Omental fat pad (tissue), 4 donors: Measurements from ENCODE around the gene NFE2L3. TPM values are rescaled to one million over a fixed set of nuclear protein-coding genes. Genes with fewer than 3 reads are reported as not detected.
"Not testable (repeated sequence)": the region's sequence is repeated elsewhere in the genome, so short reads cannot be mapped to it uniquely, and the experiment has no call there.

Source experiments
- ATAC-seq: fragments of 150-250 bp; one replicate; pipeline ENCODE4 v1.9.1; 2016; ENCODE audit warnings: mild to moderate bottlenecking, moderate library complexity; ENCODE audit not compliant: low FRiP score
- DNase-seq: peaks from one replicate; pipeline ENCODE4 v3.0.0-alpha.2; 2019; ENCODE audit warnings: low spot score
- total RNA-seq, 4 donors: library from RNA; depleted of rRNA; stranded (reverse); fragments of >200 nt; gene quantifications; one replicate each; pipeline ENCODE4 v1.1.0, GENCODE V29; 2016
- TF ChIP-seq, protein P1 (sequence below), 3 donors: fragments of 450-650 bp; IDR thresholded peaks; one replicate each; pipeline ENCODE4 v1.5.1; 2016 to 2017; ENCODE audit warnings: antibody characterized with exemption in 3 of 3, mild to moderate bottlenecking in 3 of 3, moderate library complexity in 2 of 3

Gene NFE2L3
- total RNA-seq, 4 donors from 2014 or later: 3.9 to 12.1 (median 5.3) TPM

DNA sequence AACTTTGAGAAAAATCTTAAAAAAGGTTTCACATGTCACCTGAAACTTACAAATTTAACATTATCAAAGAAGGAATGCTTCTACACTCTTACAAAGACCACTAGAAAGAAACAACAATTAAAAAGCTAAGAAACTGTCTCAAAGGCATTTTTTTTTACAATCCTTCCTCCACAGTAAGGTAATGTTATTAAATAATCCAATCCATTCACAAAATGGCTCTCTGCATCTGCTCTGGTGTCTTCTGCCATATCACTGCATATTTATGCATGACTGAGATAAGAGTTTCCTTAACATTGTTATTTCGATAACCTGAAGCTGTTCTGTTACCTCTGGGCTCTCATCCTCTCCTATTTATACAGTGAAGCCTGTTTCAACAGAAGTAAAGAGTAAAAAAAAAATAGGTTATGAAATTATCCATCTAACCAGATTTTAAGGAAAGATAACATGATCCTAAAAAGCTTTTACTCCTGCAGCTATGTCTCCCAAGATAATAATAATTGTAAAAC is 40.0 kb downstream of the NFE2L3 start:
- TF ChIP-seq, protein P1, sequence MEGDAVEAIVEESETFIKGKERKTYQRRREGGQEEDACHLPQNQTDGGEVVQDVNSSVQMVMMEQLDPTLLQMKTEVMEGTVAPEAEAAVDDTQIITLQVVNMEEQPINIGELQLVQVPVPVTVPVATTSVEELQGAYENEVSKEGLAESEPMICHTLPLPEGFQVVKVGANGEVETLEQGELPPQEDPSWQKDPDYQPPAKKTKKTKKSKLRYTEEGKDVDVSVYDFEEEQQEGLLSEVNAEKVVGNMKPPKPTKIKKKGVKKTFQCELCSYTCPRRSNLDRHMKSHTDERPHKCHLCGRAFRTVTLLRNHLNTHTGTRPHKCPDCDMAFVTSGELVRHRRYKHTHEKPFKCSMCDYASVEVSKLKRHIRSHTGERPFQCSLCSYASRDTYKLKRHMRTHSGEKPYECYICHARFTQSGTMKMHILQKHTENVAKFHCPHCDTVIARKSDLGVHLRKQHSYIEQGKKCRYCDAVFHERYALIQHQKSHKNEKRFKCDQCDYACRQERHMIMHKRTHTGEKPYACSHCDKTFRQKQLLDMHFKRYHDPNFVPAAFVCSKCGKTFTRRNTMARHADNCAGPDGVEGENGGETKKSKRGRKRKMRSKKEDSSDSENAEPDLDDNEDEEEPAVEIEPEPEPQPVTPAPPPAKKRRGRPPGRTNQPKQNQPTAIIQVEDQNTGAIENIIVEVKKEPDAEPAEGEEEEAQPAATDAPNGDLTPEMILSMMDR (IDR thresholded peaks at IDR 0.05): no peak
- DNase-seq: no peak
- ATAC-seq: no peak

DNA sequence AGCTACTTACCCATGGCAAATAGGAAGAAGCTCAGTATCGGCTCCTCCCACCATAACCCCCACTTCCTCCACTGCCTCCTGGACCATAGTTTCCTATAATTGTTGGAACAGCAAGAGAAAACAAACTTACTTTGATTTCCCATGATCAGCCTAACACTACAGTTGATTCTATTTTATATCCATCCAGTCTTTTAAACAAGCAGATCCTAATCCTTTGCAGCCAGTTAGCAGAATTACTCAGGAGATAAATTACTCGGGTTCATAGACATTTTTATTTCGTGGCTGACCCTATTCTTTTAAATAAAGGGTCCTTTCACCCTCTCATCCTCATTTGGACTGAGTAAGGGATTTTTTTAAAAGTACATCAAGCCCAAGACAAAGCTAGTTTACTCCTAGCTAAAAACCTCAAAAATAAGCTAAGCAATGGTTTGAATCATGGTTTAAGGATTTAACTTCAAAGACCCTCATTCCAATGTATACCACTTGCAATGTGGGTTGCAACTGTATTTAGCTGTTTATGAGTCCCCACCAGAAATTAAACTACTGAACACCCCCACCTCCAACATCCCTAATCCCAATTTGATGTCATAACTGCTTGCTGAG is 40.6 kb downstream of the NFE2L3 start:
- TF ChIP-seq, protein P1 (IDR thresholded peaks at IDR 0.05): no peak
- DNase-seq (no peak), ATAC-seq (no peak)

DNA sequence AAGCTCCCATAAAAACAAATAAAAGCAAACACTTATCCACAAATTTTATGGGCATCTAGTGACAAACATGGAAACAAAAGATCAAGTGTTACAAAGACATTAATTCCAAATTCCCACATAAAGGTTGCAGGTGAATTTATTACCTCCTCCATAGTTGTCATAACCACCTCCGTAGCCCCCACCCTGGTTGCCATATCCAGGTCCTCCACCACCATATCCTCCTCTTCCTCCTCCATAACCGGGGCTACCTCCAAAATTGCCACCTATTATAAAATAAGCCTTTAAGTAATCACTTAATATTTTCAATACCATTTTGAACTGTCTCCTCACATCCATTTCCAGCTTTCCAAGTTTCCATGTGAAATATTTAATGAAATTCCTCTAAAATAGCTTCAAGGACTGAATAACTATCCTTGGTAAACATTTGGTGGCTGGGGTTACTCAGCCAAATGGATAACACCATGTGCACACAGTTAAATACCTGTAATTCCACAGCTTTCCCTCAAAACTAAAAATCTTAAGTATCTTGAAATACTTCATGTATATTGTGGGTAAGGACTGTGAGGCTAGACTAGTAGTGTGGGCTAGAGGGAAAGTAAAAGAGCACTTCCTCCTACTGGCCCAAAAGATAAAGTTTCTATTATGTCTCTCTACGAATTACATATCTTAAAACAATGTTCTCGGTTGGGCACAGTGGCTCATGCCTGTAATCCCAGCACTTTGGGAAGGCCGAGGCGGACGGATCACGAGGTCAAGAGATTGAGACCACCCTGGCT is 41.6 kb downstream of the NFE2L3 start:
- TF ChIP-seq, protein P1 (IDR thresholded peaks at IDR 0.05): no peak
- ATAC-seq: no peak
- DNase-seq: no peak

DNA sequence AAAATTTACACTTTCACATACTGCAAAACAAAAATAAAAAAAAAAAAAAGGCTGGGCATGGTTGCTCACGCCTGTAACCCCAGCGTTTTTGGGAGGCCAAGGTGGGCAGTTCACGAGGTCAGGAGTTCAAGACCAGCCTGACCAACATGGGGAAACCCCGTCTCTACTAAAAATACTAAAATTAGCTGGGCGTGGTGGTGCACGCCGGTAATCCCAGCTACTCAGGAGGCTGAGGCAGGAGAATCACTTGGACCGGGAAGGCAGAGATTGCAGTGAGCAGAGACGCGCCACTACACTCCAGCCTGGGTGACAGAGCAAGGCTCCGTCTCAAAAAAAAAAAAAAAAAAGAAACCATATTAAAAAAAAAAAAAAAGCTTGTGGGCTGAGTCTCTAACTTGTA is 42.8 kb downstream of the NFE2L3 start:
- ATAC-seq, DNase-seq: not testable (repeated sequence)

DNA sequence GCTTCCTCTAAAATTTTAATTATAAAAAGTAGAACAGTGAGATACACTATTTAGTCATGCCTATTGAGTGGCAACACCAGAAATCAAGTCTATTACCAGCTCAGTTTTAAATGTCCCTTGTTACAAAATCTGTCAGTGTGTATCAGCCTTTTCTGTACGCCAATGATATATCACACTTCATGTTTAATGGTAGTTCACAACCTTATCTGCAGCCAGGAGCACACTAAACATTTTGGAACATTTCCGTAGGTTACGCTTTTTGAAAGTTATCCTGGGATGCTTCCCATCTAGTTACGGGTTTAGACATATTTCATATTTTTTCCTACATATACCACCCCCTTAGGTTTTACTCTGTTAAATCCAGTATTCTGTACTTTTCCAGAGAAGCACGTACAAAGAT is 43.2 kb downstream of the NFE2L3 start:
- DNase-seq (no peak), ATAC-seq (no peak)
- TF ChIP-seq, protein P1 (IDR thresholded peaks at IDR 0.05): no peak

DNA sequence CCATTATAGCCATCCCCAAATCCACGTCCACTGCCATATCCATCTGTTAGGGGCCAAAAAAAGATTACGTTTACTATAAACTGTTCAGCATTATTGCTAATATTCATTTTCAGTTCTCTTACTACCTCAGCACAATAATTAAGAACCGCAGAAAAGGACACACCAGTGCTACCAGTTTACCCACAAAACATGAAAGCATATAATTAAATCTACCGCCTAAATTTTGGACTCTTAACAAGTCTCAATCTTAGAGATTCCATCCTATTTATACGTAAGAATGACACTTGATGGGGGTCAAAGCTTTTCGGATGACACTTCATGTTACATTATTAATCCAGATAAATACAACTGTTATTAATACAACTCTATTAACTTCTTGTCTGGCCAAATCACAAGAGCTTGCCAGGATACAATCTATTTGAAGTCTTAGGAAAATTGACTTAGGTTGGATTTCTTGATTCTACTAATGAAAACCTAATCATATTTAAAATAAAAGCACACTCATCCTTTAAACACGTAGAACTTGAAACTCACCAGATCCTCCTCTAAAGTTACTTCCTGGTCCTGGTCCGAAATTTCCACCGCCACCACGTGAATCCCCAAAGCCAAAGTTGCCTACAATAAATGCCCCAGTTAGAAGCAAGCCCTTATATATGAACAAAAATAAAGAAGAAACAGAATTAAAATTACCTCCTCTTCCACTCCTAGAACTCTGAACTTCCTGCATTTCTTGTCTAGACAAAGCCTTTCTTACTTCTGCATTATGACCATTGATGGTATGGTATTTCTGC is 44.1 kb downstream of the NFE2L3 start:
- ATAC-seq: no peak
- no peak for DNase-seq
- TF ChIP-seq, protein P1 (IDR thresholded peaks at IDR 0.05): no peak
